ENCODE data around the gene TTLL3.
"Not testable (repeated sequence)": the region's sequence is repeated elsewhere in the genome, so short reads cannot be mapped to it uniquely, and the experiment has no call there.

Gene TTLL3

GRCh38 chr3:9870978-9871377 is 60.9 kb downstream of the TTLL3 start:
- DNase-seq, result peak; percentile 43

GRCh38 chr3:9872067-9872466 is 62.0 kb downstream of the TTLL3 start:
- not testable (repeated sequence) for DNase-seq

GRCh38 chr3:9875448-9875847 is 65.4 kb downstream of the TTLL3 start:
- no peak for DNase-seq

- not testable (repeated sequence) for DNase-seq
These were observed 66.2 kb downstream of the TTLL3 start for GRCh38 chr3:9876255-9876654.

GRCh38 chr3:9876991-9877390 is 66.9 kb downstream of the TTLL3 start:
- DNase-seq, result no peak

GRCh38 chr3:9878700-9879099 is 68.6 kb downstream of the TTLL3 start:
- DNase-seq, result no peak

- no peak for DNase-seq
These were observed 69.9 kb downstream of the TTLL3 start, which contains the start of gene CIDEC for GRCh38 chr3:9879830-9880549. Gene CIDEC, minus strand, starts transcription at chr3:9880253. Its CDS starts 1,767 bp downstream, at chr3:9878486.

- DNase-seq, result no peak
These were observed 71.4 kb downstream of the TTLL3 start for GRCh38 chr3:9881441-9881840.

- DNase-seq, result no peak
These were observed 73.9 kb downstream of the TTLL3 start for GRCh38 chr3:9883706-9884554.

- DNase-seq, result peak; percentile 60
These were observed 74.6 kb downstream of the TTLL3 start for GRCh38 chr3:9884555-9885165.

All from amniotic stem cell (primary cell).